ENCODE results near the gene STIM1. TPM values are rescaled to one million over a fixed set of nuclear protein-coding genes. Genes with fewer than 3 reads are reported as not detected.
"Not testable (repeated sequence)": the region's sequence is repeated elsewhere in the genome, so short reads cannot be mapped to it uniquely, and the experiment has no call there.

Gene STIM1
- total RNA-seq, 1 donor from 2014 or later: 16.5 TPM

DNA sequence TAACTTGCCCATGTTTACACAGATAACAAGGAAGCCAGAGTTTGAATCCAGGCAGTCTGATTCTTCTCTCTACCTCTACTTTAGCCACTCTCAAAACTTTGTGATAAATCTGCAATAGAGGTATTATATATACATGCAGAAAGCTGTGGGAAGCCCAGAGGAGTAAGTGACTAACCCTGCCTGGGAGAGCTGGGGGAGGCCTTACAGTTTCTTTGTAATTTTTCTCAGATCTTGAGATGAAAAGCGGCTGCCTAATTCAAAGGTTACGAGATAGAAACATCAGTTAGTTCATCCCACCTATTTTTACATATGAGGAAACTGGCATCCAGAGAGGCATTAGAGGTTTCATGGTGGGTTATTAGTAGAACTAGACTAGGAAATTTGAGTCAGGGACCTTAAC lies 4.9 kb downstream of the STIM1 start:
- H3K4me3 ChIP-seq (ENCODE audit: low read depth, low read length): no peak overlapping the region
- no peak for DNase-seq (ENCODE audit: low read depth)

DNA sequence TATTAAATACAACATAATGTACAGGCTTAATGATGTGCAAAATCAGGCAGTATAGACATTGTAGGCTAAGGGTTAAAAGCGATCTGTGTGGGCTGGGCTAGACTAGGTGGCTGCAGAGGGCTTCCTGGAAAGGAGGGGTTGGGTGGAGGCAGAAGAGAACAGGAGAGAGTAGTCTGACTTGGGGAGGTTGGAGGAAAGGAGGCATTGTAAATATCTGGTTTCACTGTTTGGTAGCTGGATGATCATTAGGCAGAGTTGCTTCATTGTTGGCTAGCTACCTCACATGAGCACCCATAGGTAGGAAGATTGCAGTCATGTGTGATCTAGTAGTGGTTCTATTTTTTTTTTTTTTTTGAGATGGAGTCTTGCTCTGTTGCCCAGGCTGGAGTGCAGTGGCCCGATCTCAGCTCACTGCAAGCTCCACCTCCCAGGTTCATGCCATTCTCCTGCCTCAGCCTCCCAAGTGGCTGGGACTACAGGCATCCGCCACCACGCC lies 5.5 kb downstream of the STIM1 start:
- H3K4me3 ChIP-seq (ENCODE audit: low read depth, low read length); DNase-seq (ENCODE audit: low read depth): not testable (repeated sequence)

More for the DNA sequence above, 4.9 kb downstream of the STIM1 start:
- TF ChIP-seq, protein P1, sequence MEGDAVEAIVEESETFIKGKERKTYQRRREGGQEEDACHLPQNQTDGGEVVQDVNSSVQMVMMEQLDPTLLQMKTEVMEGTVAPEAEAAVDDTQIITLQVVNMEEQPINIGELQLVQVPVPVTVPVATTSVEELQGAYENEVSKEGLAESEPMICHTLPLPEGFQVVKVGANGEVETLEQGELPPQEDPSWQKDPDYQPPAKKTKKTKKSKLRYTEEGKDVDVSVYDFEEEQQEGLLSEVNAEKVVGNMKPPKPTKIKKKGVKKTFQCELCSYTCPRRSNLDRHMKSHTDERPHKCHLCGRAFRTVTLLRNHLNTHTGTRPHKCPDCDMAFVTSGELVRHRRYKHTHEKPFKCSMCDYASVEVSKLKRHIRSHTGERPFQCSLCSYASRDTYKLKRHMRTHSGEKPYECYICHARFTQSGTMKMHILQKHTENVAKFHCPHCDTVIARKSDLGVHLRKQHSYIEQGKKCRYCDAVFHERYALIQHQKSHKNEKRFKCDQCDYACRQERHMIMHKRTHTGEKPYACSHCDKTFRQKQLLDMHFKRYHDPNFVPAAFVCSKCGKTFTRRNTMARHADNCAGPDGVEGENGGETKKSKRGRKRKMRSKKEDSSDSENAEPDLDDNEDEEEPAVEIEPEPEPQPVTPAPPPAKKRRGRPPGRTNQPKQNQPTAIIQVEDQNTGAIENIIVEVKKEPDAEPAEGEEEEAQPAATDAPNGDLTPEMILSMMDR (conservative IDR thresholded peaks at IDR 0.05; ENCODE audit: low read depth, low read length): no peak

DNA sequence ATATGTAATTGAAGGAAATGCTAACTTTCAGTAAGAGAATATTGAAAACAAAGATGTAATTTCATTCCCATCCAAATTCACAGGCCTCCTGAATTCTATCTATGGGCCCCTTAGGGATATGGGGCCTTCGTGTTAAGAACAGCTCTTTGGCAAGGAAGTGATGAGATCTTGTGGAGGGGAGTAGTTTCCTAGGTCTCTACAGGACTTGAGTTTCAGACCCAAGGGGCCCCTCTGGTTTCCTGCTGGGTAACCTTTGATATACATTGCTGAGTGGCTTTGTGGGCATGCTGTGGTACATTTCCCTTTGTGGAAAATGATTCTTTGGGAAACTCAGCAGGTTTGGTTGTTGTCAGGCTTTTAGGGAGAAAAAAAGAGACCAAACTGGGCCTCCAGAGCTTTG lies 6.2 kb downstream of the STIM1 start:
- no peak overlapping the region for H3K4me3 ChIP-seq (ENCODE audit: low read depth, low read length)
- TF ChIP-seq, protein P1 (conservative IDR thresholded peaks at IDR 0.05; ENCODE audit: low read depth, low read length): no peak
- DNase-seq (ENCODE audit: low read depth): no peak

DNA sequence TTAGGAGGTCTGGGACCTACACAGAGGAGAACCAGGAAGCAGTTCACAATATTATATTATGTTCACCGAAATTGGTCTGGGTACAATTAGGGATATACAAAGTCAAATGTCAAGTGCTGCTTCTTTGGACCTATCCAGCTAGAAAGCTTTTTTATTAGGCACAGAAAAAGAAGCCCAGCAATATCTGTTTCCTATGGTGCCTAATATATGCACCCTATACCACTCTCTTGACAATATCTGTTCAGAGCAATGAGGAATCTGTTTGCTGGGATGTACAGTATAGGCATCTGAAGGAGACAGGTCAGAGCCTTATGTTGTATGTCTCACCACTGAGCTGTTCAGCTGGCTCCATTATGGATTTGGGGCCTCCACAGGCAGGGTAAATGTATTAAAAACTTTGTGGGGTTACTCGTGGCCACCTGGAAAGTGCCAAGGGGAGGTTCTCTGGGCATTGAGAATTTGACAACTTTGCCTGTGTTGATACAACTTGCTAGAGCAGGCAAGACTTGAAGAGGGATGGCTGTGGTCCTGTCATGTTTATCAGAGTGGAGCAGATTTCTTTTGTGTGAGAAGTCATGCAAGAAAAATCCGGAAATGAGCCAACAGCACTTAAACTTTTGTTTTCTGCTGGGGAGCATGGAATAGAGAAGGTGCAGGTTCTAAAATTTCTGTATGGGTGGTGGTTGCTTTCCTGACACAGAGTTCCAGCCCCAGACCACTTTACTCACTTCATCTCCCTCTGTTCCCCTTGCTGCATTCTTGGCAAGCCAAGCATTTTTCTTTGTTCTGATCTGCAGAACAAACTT lies 10.1 kb downstream of the STIM1 start:
- no peak for DNase-seq (ENCODE audit: low read depth)
- TF ChIP-seq, protein P1 (conservative IDR thresholded peaks at IDR 0.05; ENCODE audit: low read depth, low read length): no peak
- H3K4me3 ChIP-seq (ENCODE audit: low read depth, low read length): no peak overlapping the region

DNA sequence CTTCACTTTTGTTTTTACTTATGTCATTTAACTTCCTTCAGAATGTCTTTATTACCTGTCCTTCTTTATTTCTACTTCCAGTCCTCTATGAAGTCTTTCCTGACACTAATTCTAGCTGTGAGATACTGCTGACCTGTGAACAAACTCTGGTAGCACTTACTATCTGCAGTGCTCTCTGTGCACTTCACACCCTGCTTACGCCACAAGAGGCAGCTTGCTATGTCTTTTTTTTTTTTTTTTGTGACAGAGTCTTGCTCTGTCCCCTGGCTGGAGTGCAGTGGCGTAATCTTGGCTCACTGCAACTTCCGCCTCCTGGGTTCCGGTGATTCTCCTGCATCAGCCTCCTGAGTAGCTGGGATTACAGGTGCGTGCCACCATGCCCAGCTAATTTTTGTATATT lies 10.7 kb downstream of the STIM1 start:
- TF ChIP-seq, protein P1 (conservative IDR thresholded peaks at IDR 0.05; ENCODE audit: low read depth, low read length): no peak
- no peak overlapping the region for H3K4me3 ChIP-seq (ENCODE audit: low read depth, low read length)
- no peak for DNase-seq (ENCODE audit: low read depth)

DNA sequence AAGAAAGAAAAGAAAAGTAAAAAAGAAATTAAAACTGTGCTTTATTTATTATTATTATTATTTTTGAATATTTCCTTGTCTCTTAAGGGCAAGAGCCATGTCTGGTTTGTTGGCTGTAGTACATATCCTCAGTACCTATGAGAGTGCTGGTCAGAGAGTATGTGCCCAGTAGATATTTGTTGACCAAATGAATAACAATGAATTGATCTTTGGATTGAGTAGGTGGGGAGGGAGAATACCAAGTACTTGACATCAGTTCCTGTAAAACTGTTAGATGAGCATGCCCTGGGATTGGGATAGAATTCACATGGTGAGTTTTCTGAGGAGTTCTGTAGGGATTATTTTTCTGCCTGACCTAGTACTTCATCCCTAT lies 11.4 kb downstream of the STIM1 start:
- DNase-seq (ENCODE audit: low read depth): no peak
- TF ChIP-seq, protein P1 (conservative IDR thresholded peaks at IDR 0.05; ENCODE audit: low read depth, low read length): no peak
- no peak overlapping the region for H3K4me3 ChIP-seq (ENCODE audit: low read depth, low read length)

DNA sequence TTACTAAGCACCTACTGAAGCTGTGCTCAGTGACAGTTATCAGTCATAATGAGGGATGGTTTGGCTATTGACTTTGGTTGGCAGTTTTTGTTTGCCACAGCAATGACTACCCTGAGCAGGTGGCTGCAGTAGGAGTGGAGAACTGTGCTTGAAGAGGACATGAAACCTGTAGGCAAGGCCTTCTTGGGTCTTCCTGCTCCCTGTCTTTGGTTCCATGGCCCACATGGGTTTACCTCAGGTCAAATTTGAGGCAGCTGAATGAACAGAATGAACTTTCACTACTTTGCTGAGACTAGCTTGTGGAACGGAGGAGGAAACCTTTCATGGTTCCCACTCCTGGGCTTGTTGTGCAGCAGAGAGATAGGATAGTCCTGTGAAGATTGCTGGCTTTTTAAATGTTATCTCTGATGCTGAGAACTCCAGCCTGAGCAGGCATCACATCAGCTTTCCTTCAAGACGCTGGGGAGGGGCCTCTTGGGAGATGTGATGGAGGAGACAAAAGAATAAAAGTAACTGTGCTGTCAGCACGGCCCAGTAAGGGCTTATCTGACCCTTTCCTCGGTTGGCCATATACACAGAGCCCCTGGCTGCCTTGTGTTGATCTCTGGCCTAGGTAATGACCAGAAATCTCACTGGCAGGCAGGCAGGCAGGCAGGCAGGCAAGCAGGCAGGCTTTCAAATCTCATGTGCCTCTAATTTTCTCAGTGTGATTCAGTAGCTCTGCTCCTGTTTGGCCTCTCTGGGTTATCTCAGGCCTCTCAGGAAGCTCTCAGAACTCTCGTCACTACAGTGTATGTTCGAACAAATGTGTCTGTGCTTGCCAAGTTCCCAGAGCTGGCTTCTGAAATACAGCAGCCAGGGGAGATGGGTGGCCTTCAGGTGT lies 12.0 kb downstream of the STIM1 start:
- TF ChIP-seq, protein P1 (conservative IDR thresholded peaks at IDR 0.05; ENCODE audit: low read depth, low read length): no peak
- H3K4me3 ChIP-seq (ENCODE audit: low read depth, low read length): no peak overlapping the region
- DNase-seq (ENCODE audit: low read depth): no peak
